Memory B cell (primary cell): ENCODE measurements around the gene PPIL6.

Source experiments
- ATAC-seq: fragments of 150-1000 bp; cut with Tn5 transposase; 2 replicates; pipeline ENCODE4 v1.10.0; 2021; ENCODE audit warnings: low read depth, mild to moderate bottlenecking, moderate library complexity
- DNase-seq, 2 donors: peaks; one replicate each; pipeline ENCODE4 v3.0.0; 2022; ENCODE audit warnings: low spot score in 2 of 2
- H3K27ac Mint-ChIP-seq: one replicate; pipeline ENCODE4 v1.8.0; 2022; ENCODE audit warnings: mild to moderate bottlenecking, moderate library complexity, mixed read lengths
- H3K27me3 Mint-ChIP-seq: one replicate; pipeline ENCODE4 v1.8.0; 2022; ENCODE audit warnings: mixed read lengths
- H3K36me3 Mint-ChIP-seq: one replicate; pipeline ENCODE4 v1.8.0; 2022; ENCODE audit warnings: mild to moderate bottlenecking, mixed read lengths
- H3K4me1 Mint-ChIP-seq: one replicate; pipeline ENCODE4 v1.8.0; 2022; ENCODE audit warnings: mixed read lengths
- H3K4me3 Mint-ChIP-seq: one replicate; pipeline ENCODE4 v1.8.0; 2022; ENCODE audit warnings: mild to moderate bottlenecking, moderate library complexity, mixed read lengths
- H3K9me3 Mint-ChIP-seq: one replicate; pipeline ENCODE4 v1.8.0; 2022; ENCODE audit warnings: mixed read lengths

The PPIL6 gene

DNA sequence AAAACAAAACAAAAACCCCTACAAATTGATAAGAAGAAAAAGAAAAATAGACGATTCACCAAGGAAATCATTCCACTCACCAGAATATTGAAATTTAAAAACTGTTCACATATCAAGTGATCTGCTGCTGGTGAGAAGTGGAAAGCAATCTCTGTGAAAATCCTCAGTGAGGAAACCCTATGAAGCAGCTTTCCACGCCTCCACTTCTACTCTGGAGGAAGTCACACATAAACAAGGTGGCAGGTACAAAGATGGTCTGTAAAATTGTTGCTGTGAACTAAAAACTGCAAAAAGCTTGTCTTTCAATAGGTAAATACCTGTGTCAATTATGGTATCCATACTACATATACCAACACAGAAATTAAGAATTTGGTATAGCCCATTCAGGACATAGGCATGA lies 76.7 kb downstream of the PPIL6 start:
- DNase-seq (no peak), ATAC-seq (no peak)
- Mint-ChIP-seq H3K4me3 (no peak overlapping the region), H3K4me1 (peaks cover 7% of the 10 kb centered on the region), H3K27ac (no peak overlapping the region), H3K27me3 (no peaks in the 10 kb centered on the region), H3K36me3 (peaks cover 52% of the 10 kb centered on the region), H3K9me3 (peaks cover 2% of the 10 kb centered on the region)

DNA sequence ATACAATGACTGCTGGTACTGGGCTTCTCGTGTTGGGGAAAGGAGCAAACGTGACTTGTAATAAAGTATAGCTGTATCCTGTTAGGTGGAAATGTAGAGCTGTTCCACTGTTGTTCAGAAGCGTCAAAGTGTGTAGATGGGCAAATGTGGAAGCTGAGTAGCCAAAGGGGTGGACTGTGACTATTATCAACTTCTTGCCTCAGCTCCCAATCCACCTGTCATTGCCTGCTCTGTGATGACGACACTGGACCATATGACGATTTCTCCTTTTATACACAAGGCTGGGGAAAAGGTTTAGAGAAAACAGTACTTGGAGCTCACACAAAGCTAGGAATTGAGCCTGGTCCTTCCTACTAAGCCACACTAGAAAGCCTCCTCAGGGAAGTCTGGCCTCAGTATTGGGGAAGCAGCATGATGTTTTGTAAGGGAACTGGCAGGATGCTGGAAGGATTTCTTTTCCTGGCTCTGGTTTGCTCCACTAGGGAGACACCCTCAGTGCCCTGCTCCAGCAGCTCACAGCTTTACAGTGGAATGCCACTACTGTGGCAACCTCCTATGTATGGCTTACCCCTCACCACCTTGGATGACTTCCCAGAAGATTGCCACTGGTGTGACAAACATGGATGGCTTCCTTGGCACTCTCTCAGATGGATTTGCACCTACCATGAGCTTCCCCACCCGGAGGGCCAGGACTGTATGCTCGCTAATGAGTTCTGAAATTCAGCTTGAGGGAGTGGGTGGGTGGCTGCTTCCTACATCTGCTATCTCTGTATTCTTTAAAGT lies 78.1 kb downstream of the PPIL6 start:
- no peak for ATAC-seq
- H3K27ac Mint-ChIP-seq, result no peak overlapping the region
- DNase-seq, result no peak
- peaks cover 2% of the 10 kb centered on the region for H3K9me3 Mint-ChIP-seq
- peaks cover 7% of the 10 kb centered on the region for H3K4me1 Mint-ChIP-seq
- H3K27me3 Mint-ChIP-seq, result no peaks in the 10 kb centered on the region
- peaks cover 57% of the 10 kb centered on the region for H3K36me3 Mint-ChIP-seq
- H3K4me3 Mint-ChIP-seq, result no peak overlapping the region

DNA sequence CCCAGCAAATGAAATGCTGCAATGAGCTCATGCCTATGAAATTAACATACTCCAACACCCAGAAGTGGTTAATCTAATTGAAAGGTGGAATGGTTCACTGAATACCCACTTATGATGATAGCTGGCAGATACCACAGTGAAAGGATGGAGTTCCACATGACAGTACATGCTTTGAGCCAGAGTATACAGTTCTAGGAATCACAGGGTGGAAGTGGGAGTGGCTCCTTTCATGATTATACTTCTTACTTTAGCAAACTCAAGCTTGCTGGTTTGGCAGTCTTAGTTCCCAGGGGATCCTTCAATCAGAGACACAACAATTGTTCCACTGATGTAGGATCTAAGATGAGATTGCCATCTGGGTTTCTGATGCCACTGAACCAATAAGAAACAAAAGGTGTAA lies 79.6 kb downstream of the PPIL6 start:
- ATAC-seq, result no peak

DNA sequence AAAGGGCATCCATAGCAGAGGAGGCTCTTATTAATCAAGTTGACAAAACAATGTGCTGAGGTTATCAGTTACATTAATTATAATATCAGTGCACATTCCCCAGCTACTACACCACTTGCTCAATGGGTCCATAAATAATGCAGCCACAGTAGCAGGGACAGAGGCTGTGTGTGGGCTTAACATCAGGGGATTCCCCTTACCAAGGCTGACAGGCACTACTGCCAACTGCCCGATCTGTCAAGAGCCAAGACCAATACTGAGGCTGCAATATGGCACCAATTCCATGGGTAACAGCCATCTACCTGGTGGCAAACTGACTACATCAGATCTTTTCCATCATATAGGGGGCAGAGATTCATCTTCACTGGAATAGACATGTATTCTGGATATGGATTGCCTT lies 80.1 kb downstream of the PPIL6 start:
- Mint-ChIP-seq H3K9me3 (peaks cover 2% of the 10 kb centered on the region), H3K36me3 (peaks cover 61% of the 10 kb centered on the region), H3K4me3 (no peak overlapping the region), H3K4me1 (peaks cover 7% of the 10 kb centered on the region), H3K27me3 (no peaks in the 10 kb centered on the region), H3K27ac (no peak overlapping the region)
- ATAC-seq, result no peak
- DNase-seq, result no peak

More for the DNA sequence above, 79.6 kb downstream of the PPIL6 start:
- Mint-ChIP-seq H3K4me3 (no peak overlapping the region), H3K9me3 (peaks cover 2% of the 10 kb centered on the region), H3K4me1 (peaks cover 7% of the 10 kb centered on the region), H3K27ac (no peak overlapping the region), H3K27me3 (no peaks in the 10 kb centered on the region), H3K36me3 (peaks cover 61% of the 10 kb centered on the region)
- no peak for DNase-seq

DNA sequence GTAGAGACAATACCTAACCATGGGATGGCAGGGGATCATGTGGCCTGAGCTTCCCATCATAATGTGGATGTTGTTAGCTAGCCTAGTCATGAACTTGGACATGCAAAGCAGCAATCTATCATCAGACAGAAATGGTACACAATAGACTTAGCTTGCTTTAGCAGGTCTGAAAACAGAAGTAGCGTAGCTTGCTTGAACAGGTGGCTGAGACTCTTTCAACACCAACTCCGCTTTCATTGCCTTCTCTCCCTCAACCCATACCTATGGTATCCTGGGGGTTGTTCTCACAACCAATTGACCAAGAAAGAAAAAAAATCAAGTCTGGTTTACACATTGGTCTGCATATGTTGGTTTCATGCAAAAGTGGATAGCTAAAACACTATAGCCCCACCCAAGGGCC lies 81.2 kb downstream of the PPIL6 start:
- H3K9me3 Mint-ChIP-seq, result no peaks in the 10 kb centered on the region
- H3K27me3 Mint-ChIP-seq, result no peaks in the 10 kb centered on the region
- DNase-seq, result no peak
- H3K36me3 Mint-ChIP-seq, result peaks cover 55% of the 10 kb centered on the region
- H3K4me3 Mint-ChIP-seq, result no peak overlapping the region
- H3K4me1 Mint-ChIP-seq, result peaks cover 7% of the 10 kb centered on the region
- ATAC-seq, result no peak
- H3K27ac Mint-ChIP-seq, result no peak overlapping the region

DNA sequence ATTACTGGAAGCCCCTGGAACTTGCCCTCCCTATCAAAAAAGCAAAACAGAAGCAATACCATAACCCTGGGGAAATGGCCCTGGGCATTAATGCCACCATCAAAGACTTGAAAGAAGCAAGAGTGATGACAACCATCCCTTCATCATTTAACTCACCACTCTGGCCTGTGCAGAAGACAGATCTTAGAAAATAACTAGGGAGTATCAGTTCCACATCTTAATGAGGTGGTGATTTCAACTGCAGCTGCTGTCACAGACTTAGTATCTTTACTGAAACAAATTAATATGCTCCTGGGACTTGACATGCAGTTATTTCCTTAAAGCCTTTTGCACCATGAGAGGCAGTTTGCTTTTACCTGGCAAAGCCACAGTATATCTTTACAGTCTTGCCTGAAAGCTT lies 82.2 kb downstream of the PPIL6 start:
- no peak for ATAC-seq
- Mint-ChIP-seq H3K4me3 (no peak overlapping the region), H3K9me3 (no peaks in the 10 kb centered on the region), H3K27me3 (no peaks in the 10 kb centered on the region), H3K36me3 (peaks cover 49% of the 10 kb centered on the region), H3K27ac (no peak overlapping the region), H3K4me1 (peaks cover 8% of the 10 kb centered on the region)
- DNase-seq, result no peak

DNA sequence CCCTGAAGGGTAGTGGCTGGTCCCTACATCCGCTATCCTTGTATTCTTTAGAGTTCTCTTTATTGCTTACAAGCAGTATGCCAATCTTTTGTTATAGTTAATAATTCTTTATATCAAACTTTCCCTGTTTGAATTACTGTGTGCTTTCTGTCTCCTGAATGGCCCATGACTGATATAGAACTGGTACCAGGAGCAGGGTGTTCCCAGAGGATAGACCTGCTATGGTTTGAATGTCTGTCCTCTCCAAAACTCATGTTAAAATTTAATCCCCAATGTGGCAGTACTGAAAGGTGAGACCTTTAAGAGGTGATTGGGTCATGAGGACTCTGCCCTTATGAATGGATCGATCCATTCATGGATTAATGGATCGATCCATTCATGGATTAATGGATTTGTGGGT lies 84.2 kb downstream of the PPIL6 start:
- Mint-ChIP-seq H3K36me3 (peaks cover 38% of the 10 kb centered on the region), H3K27me3 (no peaks in the 10 kb centered on the region), H3K9me3 (no peaks in the 10 kb centered on the region), H3K27ac (no peak overlapping the region), H3K4me1 (peaks cover 10% of the 10 kb centered on the region), H3K4me3 (no peak overlapping the region)
- no peak for DNase-seq
- no peak for ATAC-seq

DNA sequence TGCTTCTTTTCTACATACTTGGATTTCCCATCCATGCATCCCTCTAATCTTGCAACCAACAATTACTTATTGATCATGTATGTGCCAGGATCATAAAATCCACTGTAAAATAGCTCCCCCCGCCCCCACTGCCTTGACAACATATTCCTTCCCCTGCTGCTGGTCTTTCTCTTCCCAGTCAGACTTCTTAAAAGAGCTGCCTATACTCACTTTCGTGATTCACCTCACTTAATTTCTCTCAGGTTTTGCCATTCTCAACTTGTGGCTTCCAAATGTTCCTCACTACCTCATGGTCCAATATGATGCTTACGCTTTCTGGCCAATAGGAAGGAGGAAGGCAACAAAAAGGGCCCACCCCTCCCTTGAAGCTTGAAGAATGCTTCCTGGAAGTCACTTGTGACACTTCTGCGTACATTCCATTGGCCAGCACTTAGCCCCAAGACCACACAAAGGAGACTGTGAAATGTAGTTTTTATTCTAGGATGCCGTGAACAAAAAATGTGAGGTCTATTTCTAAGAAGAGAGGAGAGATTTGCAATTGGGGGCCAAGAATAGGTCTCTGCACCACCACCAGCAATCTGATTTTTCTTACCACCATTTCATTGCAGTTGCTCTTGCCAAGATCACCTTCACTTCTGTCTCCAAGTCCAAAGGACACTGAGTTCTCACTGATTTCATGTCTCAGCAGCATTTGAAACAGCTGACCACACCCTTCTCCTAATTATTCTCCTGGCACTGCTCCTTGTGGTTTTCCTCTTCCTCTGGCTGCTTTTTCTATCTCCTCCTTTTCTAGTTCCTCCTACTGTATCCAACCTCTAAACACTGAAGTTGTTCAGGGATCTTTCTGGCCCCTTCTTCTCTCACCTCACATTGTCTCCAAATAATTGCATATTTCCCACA lies 88.9 kb downstream of the PPIL6 start:
- peaks cover 5% of the 10 kb centered on the region for H3K4me1 Mint-ChIP-seq
- no peak overlapping the region for H3K27ac Mint-ChIP-seq
- peaks cover 5% of the 10 kb centered on the region for H3K36me3 Mint-ChIP-seq
- DNase-seq (no peak), ATAC-seq (no peak)
- no peaks in the 10 kb centered on the region for H3K27me3 Mint-ChIP-seq
- H3K9me3 Mint-ChIP-seq, result no peaks in the 10 kb centered on the region
- H3K4me3 Mint-ChIP-seq, result no peak overlapping the region

DNA sequence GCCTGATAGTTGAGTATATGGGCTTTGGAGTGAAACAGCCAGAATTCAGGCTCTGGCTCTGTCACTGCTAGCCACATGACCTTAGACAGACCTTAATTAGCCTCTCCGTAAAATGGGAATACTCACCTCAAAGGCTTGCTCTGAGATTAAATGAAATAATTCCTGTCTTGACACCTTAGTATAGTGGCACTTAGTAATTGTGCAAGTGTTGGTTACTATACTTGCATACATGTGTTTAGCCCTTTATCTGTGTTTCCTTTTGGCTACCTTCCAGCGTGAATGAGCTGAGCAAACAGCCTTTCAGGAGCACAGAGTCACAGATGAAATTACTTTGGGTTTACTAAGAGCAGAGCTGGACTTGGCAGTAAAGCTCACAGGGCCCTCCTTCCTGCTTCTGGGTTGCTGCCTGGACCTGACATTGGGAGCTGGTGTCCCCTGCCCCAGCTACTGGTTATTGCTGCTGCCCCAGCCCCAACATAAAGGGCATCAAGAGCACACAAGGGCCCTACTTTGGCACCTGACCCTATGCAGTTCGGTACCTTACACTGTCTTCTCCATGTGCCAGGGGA lies 90.9 kb downstream of the PPIL6 start:
- H3K27me3 Mint-ChIP-seq, result no peaks in the 10 kb centered on the region
- peaks cover 2% of the 10 kb centered on the region for H3K36me3 Mint-ChIP-seq
- no peak overlapping the region for H3K4me3 Mint-ChIP-seq
- no peak overlapping the region for H3K27ac Mint-ChIP-seq
- ATAC-seq (no peak), DNase-seq (no peak)
- H3K9me3 Mint-ChIP-seq, result no peaks in the 10 kb centered on the region
- peaks cover 5% of the 10 kb centered on the region for H3K4me1 Mint-ChIP-seq

DNA sequence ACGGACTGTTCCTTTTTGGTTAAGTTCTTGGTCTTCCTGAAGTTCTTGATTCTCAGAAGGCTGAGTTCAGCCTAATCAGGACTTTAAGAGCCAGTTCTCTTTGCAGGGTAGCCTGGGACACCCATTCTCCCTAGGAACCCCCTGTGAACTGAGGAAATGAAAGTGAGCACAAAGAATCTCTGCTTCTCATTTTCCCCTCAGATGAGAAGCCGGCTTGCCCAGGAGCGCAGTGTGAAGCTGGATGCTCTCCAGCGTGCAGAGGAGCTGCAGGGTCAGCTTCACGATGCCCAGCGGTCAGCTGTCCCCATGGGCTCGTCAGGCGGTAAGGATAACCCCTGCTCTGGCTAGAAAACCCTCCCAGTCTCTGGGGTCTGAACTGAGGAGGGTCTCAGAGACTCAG lies 92.2 kb downstream of the PPIL6 start:
- Mint-ChIP-seq H3K27ac (no peak overlapping the region), H3K27me3 (no peaks in the 10 kb centered on the region), H3K36me3 (peaks cover 2% of the 10 kb centered on the region), H3K4me1 (peaks cover 4% of the 10 kb centered on the region), H3K9me3 (no peaks in the 10 kb centered on the region), H3K4me3 (no peak overlapping the region)
- no peak for ATAC-seq
- DNase-seq, result no peak

DNA sequence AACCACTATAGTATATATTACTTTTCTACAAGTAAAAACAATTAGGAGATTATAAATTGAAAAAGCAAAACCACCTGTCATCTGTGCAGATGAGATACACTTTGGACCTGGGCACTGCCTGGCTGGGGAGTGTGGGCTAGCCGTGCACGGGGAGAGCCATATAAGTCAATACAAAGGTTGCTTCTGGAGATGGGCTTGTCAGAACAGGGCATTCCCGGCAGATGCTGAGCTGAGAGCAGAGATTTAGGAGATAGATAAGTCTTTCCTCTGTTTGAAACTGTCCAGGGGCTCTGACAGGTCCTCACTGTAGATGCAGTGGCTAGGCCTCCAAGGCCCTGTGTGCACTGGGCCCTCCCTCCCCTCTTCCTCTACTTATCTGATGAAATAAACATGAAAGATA lies 92.6 kb downstream of the PPIL6 start:
- Mint-ChIP-seq H3K4me3 (no peak overlapping the region), H3K9me3 (no peaks in the 10 kb centered on the region), H3K27ac (no peak overlapping the region), H3K4me1 (no peaks in the 10 kb centered on the region), H3K27me3 (no peaks in the 10 kb centered on the region), H3K36me3 (no peaks in the 10 kb centered on the region)
- ATAC-seq (no peak), DNase-seq (no peak)

DNA sequence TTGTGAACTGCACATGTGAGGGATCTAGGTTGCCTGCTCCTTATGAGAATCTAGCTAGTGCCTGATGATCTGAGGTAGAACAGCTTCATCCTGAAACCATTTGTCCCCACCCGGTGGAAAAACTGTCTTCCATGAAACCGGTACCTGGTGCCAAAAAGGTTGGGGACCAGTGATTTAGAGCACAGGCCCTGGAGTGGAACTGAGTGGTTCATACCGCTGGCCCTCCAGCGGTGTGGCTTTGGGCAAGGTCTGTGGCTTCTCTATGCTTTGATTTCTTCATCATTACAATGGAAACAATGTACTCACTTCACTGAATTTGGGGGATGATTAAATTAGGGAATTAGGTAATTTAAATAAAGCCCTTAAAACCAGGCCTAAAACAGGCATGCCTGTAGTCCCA lies 94.4 kb downstream of the PPIL6 start:
- H3K27ac Mint-ChIP-seq, result no peak overlapping the region
- no peak for DNase-seq
- no peak overlapping the region for H3K4me3 Mint-ChIP-seq
- H3K27me3 Mint-ChIP-seq, result no peaks in the 10 kb centered on the region
- H3K4me1 Mint-ChIP-seq, result no peaks in the 10 kb centered on the region
- H3K36me3 Mint-ChIP-seq, result no peaks in the 10 kb centered on the region
- no peaks in the 10 kb centered on the region for H3K9me3 Mint-ChIP-seq
- ATAC-seq, result no peak

DNA sequence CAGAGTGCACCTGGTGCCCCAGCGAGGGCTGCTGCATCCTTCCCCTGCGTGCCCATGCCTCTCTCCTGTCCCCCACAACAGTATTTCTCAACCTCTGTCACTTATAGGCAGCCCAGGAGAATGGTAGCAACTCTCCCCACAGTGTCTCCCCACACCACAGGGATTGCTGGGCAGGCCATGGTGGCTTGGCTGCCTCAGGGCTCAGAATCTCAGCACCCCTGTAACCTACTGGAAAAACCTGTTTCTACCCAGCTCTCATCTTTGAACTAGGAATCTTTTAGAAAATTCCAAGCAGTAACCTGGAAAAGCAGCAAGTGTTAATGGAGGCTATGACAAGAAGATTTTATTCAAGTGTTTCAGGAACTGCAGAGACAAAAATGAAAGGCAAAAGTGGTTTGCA lies 96.2 kb downstream of the PPIL6 start:
- no peak overlapping the region for H3K27ac Mint-ChIP-seq
- H3K4me1 Mint-ChIP-seq, result no peaks in the 10 kb centered on the region
- no peaks in the 10 kb centered on the region for H3K9me3 Mint-ChIP-seq
- no peak overlapping the region for H3K4me3 Mint-ChIP-seq
- H3K27me3 Mint-ChIP-seq, result no peaks in the 10 kb centered on the region
- no peak for DNase-seq
- no peak for ATAC-seq
- H3K36me3 Mint-ChIP-seq, result no peaks in the 10 kb centered on the region

DNA sequence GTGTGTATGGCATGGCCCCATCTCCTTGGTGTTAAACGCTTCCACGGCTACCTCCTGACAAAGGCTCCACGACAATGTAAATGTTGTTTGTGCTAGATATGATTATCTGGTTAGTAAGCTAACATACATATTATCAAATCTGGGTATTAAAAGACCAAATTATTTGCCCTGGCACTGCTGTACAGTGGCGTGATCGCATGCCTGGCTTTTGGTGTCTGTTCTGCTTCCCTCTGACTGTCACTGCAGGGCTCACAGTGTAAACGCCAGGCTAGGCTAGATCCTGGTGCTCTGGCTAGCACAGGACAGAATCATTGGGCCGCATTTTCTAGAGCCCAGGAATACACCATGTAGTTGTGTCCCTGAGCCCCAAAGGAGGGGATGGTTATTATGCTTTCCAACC lies 96.9 kb downstream of the PPIL6 start:
- H3K36me3 Mint-ChIP-seq, result no peaks in the 10 kb centered on the region
- DNase-seq (no peak), ATAC-seq (no peak)
- no peaks in the 10 kb centered on the region for H3K4me1 Mint-ChIP-seq
- no peak overlapping the region for H3K4me3 Mint-ChIP-seq
- H3K9me3 Mint-ChIP-seq, result no peaks in the 10 kb centered on the region
- H3K27ac Mint-ChIP-seq, result no peak overlapping the region
- no peaks in the 10 kb centered on the region for H3K27me3 Mint-ChIP-seq
